GDM1 (cell line): ENCODE results near the gene THSD7A.

Experiments used
- DNase-seq: peaks from one replicate; lab custom pipeline; 2025; lab: John Stamatoyannopoulos, UW

The THSD7A gene

GRCh38 chr7:11330208-11330607 is 501.8 kb downstream of the THSD7A start:
- DNase-seq: no peak

- DNase-seq: no peak
These were observed 502.4 kb downstream of the THSD7A start for GRCh38 chr7:11329626-11330025.

- no peak for DNase-seq
These were observed 503.7 kb downstream of the THSD7A start for GRCh38 chr7:11328309-11328708.

- DNase-seq: no peak
These were observed 504.4 kb downstream of the THSD7A start for GRCh38 chr7:11327633-11328032.
